Panc1 (cell line): ENCODE results near the gene EWSR1.

Experiments used
- POLR2AphosphoS5 ChIP-seq: IDR thresholded peaks from 2 replicates; pipeline ENCODE4 v1.6.1; 2012; ENCODE audit warnings: mild to moderate bottlenecking, low read depth, low read length, moderate library complexity
- TF ChIP-seq, protein P1 (sequence below): fragments of 450-650 bp; IDR thresholded peaks from 2 replicates; pipeline ENCODE4 v1.5.1; 2017; ENCODE audit warnings: mild to moderate bottlenecking
- TF ChIP-seq, protein P2 (sequence below), 2 experiments: IDR thresholded peaks; 2 replicates each; pipeline ENCODE4 v1.6.1; 2011 to 2012; ENCODE audit warnings: low read depth in 2 of 2, control low read depth in 1 of 2, low read length in 1 of 2, mild to moderate bottlenecking in 1 of 2, moderate library complexity in 1 of 2; ENCODE audit not compliant: insufficient read depth in 1 of 2

DNA sequence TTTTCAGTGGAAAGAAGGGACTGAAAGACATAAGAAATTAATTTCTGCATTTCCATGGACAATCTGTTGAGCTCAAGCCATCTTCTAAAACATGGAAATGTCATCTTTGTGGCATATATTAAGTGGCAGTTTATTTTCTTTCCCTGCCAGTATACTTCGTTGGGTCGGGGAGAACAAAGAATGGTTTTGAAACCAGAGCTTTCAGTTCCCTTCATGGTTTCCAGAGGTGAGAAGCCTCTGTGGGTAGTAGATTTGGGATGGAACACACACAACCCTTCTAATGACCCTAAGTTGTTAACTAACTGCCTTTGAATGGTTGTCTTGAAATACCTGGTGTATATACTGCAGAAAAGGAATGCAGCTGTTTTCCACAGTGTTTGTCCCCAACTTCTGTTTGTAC lies 20.8 kb downstream of the EWSR1 start:
- no peak for TF ChIP-seq POLR2AphosphoS5
- TF ChIP-seq, protein P1, sequence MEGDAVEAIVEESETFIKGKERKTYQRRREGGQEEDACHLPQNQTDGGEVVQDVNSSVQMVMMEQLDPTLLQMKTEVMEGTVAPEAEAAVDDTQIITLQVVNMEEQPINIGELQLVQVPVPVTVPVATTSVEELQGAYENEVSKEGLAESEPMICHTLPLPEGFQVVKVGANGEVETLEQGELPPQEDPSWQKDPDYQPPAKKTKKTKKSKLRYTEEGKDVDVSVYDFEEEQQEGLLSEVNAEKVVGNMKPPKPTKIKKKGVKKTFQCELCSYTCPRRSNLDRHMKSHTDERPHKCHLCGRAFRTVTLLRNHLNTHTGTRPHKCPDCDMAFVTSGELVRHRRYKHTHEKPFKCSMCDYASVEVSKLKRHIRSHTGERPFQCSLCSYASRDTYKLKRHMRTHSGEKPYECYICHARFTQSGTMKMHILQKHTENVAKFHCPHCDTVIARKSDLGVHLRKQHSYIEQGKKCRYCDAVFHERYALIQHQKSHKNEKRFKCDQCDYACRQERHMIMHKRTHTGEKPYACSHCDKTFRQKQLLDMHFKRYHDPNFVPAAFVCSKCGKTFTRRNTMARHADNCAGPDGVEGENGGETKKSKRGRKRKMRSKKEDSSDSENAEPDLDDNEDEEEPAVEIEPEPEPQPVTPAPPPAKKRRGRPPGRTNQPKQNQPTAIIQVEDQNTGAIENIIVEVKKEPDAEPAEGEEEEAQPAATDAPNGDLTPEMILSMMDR: no peak
- TF ChIP-seq, protein P2, sequence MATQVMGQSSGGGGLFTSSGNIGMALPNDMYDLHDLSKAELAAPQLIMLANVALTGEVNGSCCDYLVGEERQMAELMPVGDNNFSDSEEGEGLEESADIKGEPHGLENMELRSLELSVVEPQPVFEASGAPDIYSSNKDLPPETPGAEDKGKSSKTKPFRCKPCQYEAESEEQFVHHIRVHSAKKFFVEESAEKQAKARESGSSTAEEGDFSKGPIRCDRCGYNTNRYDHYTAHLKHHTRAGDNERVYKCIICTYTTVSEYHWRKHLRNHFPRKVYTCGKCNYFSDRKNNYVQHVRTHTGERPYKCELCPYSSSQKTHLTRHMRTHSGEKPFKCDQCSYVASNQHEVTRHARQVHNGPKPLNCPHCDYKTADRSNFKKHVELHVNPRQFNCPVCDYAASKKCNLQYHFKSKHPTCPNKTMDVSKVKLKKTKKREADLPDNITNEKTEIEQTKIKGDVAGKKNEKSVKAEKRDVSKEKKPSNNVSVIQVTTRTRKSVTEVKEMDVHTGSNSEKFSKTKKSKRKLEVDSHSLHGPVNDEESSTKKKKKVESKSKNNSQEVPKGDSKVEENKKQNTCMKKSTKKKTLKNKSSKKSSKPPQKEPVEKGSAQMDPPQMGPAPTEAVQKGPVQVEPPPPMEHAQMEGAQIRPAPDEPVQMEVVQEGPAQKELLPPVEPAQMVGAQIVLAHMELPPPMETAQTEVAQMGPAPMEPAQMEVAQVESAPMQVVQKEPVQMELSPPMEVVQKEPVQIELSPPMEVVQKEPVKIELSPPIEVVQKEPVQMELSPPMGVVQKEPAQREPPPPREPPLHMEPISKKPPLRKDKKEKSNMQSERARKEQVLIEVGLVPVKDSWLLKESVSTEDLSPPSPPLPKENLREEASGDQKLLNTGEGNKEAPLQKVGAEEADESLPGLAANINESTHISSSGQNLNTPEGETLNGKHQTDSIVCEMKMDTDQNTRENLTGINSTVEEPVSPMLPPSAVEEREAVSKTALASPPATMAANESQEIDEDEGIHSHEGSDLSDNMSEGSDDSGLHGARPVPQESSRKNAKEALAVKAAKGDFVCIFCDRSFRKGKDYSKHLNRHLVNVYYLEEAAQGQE (IDR thresholded peaks at IDR 0.05; ENCODE audit: insufficient read depth in 1 of 2, low read depth in 2 of 2, low read length in 1 of 2): no peak
